ENCODE measurements around the gene CTNND2. TPM values are rescaled to one million over a fixed set of nuclear protein-coding genes. Genes with fewer than 3 reads are reported as not detected.

The CTNND2 gene
- polyA plus RNA-seq, 1 experiment: not detected

DNA sequence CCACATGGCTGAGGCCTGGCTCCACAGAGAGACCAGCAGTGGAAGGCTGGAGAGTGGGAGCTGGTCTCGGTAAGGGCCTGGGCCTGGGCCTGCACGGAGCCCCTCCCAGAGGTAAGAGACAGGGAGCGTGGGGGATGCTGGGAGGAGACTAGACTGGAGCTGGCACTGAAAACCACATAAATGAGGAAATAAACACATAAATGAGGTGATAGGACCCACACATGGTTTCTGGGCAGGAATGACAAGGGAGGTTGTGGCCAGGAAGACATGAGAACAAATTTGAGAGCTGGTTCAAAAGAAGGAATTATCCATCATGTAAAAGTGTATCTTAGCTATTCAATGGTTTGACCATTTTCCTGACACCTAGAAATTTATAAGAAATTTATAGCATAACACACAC lies 691.5 kb downstream of the CTNND2 start:
- TF ChIP-seq, protein P1, sequence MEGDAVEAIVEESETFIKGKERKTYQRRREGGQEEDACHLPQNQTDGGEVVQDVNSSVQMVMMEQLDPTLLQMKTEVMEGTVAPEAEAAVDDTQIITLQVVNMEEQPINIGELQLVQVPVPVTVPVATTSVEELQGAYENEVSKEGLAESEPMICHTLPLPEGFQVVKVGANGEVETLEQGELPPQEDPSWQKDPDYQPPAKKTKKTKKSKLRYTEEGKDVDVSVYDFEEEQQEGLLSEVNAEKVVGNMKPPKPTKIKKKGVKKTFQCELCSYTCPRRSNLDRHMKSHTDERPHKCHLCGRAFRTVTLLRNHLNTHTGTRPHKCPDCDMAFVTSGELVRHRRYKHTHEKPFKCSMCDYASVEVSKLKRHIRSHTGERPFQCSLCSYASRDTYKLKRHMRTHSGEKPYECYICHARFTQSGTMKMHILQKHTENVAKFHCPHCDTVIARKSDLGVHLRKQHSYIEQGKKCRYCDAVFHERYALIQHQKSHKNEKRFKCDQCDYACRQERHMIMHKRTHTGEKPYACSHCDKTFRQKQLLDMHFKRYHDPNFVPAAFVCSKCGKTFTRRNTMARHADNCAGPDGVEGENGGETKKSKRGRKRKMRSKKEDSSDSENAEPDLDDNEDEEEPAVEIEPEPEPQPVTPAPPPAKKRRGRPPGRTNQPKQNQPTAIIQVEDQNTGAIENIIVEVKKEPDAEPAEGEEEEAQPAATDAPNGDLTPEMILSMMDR (IDR thresholded peaks at IDR 0.05; ENCODE audit: low read depth, low read length): no peak
- CTCF ChIA-PET: interaction anchor here (0.6 kb wide), 1 partner anchor 63 kb away, joined by 4 read pairs; no protein-coding TSS in a partner anchor
- H3K27me3 ChIP-seq (ENCODE audit: control insufficient read depth, insufficient read depth, low read length): no peaks in the 10 kb centered on the region
- no peaks in the 10 kb centered on the region for H3K9me3 ChIP-seq (ENCODE audit: control insufficient read depth, insufficient read depth, low read length)
- no peak for DNase-seq (ENCODE audit: low read depth, low spot score)
- H3K4me3 ChIP-seq (ENCODE audit: low read depth, low read length): no peak overlapping the region
- no peak overlapping the region for H3K27ac ChIP-seq (ENCODE audit: low read depth, low read length)
- POLR2A ChIA-PET: no interaction called here

DNA sequence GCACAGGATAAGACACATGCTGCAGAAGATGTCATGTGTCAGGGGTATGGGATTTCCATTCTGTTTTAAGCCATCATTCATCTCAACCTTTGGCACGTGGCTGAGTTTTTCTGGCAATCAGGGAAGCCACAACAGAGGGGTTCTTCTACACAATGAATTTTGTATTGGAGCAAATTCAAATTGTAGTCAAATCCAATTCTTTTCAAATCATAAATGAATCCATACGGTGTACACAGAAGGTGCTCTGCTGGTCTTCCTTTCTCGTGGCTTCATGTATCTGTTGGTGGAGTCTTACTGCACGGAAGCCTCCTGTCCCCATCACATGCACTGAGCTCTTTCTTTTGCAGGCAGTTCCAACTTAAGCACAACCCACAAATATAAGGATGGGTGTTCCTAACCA lies 706.5 kb downstream of the CTNND2 start:
- TF ChIP-seq, protein P1 (IDR thresholded peaks at IDR 0.05; ENCODE audit: low read depth, low read length): no peak
- ChIA-PET POLR2A (no interaction called here), CTCF (no interaction called here)
- H3K4me3 ChIP-seq (ENCODE audit: low read depth, low read length): no peak overlapping the region
- H3K27ac ChIP-seq (ENCODE audit: low read depth, low read length): no peak overlapping the region
- no peaks in the 10 kb centered on the region for H3K27me3 ChIP-seq (ENCODE audit: control insufficient read depth, insufficient read depth, low read length)
- no peak for DNase-seq (ENCODE audit: low read depth, low spot score)
- no peaks in the 10 kb centered on the region for H3K9me3 ChIP-seq (ENCODE audit: control insufficient read depth, insufficient read depth, low read length)

DNA sequence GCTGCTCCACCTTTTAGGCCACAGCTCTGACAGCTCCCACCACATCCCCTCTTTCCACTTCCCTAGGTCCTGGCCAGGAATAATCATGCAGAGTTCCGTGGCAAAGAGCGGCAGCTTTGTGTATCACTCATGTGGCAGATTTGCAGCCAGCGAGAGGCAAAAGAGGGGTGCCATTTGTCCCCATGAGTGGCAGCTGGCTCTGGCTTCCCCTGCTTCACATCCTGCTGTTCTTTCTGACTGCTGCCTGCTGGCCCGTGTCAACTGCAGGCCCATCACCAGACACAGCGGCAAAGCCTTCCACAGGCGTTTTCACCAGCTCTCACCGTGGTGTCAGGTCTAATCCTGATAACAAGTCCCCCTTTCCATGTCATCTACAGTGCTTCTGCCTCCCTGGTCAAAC lies 712.6 kb downstream of the CTNND2 start:
- Histone ChIP-seq H3K9me3 (ENCODE audit: control insufficient read depth, insufficient read depth, low read length) (no peaks in the 10 kb centered on the region), H3K27me3 (ENCODE audit: control insufficient read depth, insufficient read depth, low read length) (no peaks in the 10 kb centered on the region), H3K4me3 (ENCODE audit: low read depth, low read length) (no peak overlapping the region), H3K27ac (ENCODE audit: low read depth, low read length) (no peak overlapping the region)
- DNase-seq (ENCODE audit: low read depth, low spot score): no peak
- TF ChIP-seq, protein P1 (IDR thresholded peaks at IDR 0.05; ENCODE audit: low read depth, low read length): no peak
- ChIA-PET CTCF (no interaction called here), POLR2A (no interaction called here)

DNA sequence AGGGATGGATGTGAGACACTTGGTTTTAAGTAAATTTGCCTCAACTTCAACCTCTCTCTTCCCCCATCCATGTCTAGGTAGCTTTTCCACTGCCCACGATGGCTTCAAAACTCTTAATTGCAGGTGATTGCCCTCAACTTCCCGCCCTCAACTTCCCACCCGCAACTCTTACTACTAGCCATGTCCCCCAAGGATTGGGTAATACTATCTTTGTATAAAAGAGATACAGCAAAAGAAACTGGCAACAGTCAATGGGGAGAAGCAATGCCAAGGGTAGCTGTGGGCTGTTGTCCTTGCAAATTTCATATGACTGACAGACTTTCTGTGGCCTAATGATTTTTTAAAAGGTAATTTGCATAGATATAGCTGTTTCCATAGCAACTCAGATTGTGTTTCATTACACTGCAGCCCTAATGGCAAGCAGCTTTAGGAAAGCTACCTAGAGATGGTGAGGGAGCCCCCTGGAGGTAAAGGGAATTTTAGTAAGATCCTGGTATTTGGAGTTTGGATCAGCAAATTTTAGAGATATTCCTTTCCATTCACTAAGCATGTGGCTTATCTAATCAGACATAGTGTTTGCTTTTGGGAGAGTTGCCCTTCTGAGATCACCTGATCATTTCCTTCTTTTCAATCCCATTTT lies 721.7 kb downstream of the CTNND2 start:
- H3K27me3 ChIP-seq (ENCODE audit: control insufficient read depth, insufficient read depth, low read length): no peaks in the 10 kb centered on the region
- CTCF ChIA-PET: interaction anchor here (0.6 to 1.7 kb wide), 8 partner anchors 9 to 730 kb away, joined by 3 to 8 read pairs (median 3); no protein-coding TSS in a partner anchor
- TF ChIP-seq, protein P1 (IDR thresholded peaks at IDR 0.05; ENCODE audit: low read depth, low read length): peak; percentile 76
- no peak overlapping the region for H3K4me3 ChIP-seq (ENCODE audit: low read depth, low read length)
- no peaks in the 10 kb centered on the region for H3K9me3 ChIP-seq (ENCODE audit: control insufficient read depth, insufficient read depth, low read length)
- no peak for DNase-seq (ENCODE audit: low read depth, low spot score)
- H3K27ac ChIP-seq (ENCODE audit: low read depth, low read length): no peak overlapping the region
- POLR2A ChIA-PET: interaction anchor here (0.8 kb wide), 1 partner anchor 17 kb away, joined by 5 read pairs; no protein-coding TSS in a partner anchor

DNA sequence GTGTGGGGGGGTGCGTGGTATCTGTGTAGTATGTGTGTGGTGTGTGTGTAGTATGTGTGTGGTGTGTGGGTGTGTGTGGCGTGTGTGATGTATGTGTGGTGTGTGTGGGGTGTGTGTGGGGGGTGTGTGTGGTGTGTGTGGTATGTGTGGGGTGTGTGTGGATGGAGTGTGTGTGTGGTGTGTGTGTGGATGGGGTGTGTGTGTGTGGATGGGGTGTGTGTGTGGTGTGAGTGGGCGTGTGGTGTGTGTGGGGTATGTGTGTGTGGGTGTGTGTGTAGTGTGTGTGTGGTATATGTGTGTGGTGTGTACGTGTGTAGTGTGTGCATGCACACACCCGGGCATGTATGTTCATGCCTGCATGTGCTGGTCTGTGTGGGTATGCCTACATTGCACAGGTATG lies 722.3 kb downstream of the CTNND2 start:
- no peaks in the 10 kb centered on the region for H3K9me3 ChIP-seq (ENCODE audit: control insufficient read depth, insufficient read depth, low read length)
- no peak overlapping the region for H3K27ac ChIP-seq (ENCODE audit: low read depth, low read length)
- POLR2A ChIA-PET: no interaction called here
- no peak overlapping the region for H3K4me3 ChIP-seq (ENCODE audit: low read depth, low read length)
- TF ChIP-seq, protein P1 (IDR thresholded peaks at IDR 0.05; ENCODE audit: low read depth, low read length): no peak
- H3K27me3 ChIP-seq (ENCODE audit: control insufficient read depth, insufficient read depth, low read length): no peaks in the 10 kb centered on the region
- CTCF ChIA-PET: interaction anchor here (0.6 to 1.7 kb wide), 7 partner anchors 8 to 729 kb away, joined by 3 to 8 read pairs (median 3); no protein-coding TSS in a partner anchor
- no peak for DNase-seq (ENCODE audit: low read depth, low spot score)
